Measurements from ENCODE around the gene ZNF385D.

DNA sequence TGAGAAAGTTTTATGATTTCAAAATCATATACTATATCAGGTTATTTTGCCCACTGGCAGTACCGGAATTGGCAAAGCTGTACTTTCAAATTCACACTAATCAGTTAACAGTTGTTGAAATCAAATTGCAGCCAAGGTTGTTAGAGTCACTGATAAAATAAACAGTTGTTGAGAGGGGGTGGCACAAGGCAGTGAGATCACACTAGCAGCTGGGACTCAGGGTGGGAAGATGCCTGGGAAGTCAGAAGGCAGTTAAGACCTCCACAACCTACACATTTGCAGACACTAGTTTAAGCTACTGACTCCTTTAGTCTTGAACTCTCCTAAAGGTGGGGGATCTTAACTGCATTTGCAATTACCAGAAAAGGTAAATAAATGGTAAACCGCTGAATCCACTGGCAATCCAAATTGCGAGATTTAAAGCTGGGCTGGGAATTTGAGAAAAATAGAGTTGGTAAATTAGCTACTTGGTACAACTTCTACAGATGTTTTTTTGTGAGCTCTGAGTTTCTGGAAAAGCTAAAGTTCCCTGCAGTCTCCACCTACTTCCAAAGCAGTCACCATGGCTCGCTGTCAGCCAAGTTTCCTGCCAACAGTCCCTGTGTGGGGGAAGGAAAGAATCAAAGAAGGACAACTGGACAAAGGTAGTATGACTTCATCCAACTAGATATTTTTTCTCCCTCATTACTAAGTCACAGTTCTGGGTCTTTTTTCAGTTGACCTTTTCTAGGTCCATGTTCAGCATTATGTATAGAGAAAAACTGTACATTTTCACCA lies 105.7 kb downstream of the ZNF385D start:
- no peak for TF ChIP-seq CTCF (conservative IDR thresholded peaks at IDR 0.05 in 1 of 2, IDR thresholded peaks at IDR 0.05 in 1 of 2; ENCODE audit: extremely low read depth in 1 of 2, insufficient read depth in 1 of 2, low read depth in 1 of 2, low read length in 2 of 2)
- no peak for TF ChIP-seq EZH2 (IDR thresholded peaks at IDR 0.05; ENCODE audit: borderline replicate concordance, low read length)

Measured in mammary epithelial cell (primary cell).